LNCaP clone FGC (cell line): ENCODE data around the gene SSX3.
"Not testable (repeated sequence)": the region's sequence is repeated elsewhere in the genome, so short reads cannot be mapped to it uniquely, and the experiment has no call there.

Experiments
- DNase-seq: peaks from one replicate; pipeline ENCODE4 v3.0.0-alpha.2; 2011; ENCODE audit warnings: low read depth
- H3K4me3 ChIP-seq: 2 replicates; pipeline ENCODE4 v1.5.1; 2011; ENCODE audit warnings: mild to moderate bottlenecking, low read depth, low read length, control low read depth
- TF ChIP-seq, protein P1 (sequence below): IDR thresholded peaks from 2 replicates; pipeline ENCODE4 v1.5.1; 2012; ENCODE audit warnings: mild to moderate bottlenecking; ENCODE audit not compliant: control insufficient read depth, insufficient read depth; ENCODE audit errors: extremely low read depth

Gene SSX3, protein sequence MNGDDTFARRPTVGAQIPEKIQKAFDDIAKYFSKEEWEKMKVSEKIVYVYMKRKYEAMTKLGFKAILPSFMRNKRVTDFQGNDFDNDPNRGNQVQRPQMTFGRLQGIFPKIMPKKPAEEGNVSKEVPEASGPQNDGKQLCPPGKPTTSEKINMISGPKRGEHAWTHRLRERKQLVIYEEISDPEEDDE

GRCh38 chrX:48356315-48357094 lies at the start of gene SSX3:
TSS of gene SSX3 (minus strand) at chrX:48356703. CDS start at chrX:48355249, 1,454 bp downstream.
- not testable (repeated sequence) for DNase-seq, H3K4me3 ChIP-seq

DNA sequence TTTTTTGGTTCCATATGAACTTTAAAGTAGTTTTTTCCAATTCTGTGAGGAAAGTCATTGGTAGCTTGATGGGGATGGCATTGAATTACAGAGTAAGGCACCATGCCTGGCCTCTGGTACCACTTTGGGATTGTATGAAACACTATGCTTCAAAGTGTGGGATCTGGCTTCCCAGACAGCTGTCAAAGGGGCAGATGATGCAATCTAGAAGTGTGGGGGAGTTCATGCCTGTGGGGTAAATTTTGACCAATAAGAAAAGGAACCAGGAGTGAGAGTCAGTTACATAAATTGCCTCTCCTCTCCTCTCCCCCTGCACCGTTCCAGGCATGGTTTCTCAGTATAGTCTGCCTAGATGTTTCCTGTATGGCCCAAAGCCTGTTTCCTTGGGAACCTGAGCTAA lies 41.3 kb upstream of the SSX3 start:
- H3K4me3 ChIP-seq, DNase-seq: not testable (repeated sequence)

DNA sequence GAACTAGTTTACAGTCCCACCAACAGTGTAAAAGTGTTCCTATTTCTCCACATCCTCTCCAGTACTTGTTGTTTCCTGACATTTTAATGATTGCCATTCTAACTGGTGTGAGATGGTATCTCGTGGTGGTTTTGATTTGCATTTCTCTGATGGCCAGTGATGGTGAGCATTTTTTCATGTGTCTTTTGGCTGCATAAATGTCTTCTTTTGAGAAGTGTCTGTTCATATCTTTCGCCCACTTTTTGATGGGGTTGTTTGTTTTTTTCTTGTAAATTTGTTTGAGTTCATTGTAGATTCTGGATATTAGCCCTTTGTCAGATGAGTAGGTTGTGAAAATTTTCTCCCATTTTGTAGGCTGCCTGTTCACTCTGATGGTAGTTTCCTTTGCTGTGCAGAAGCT lies 40.4 kb upstream of the SSX3 start:
- not testable (repeated sequence) for H3K4me3 ChIP-seq, DNase-seq

DNA sequence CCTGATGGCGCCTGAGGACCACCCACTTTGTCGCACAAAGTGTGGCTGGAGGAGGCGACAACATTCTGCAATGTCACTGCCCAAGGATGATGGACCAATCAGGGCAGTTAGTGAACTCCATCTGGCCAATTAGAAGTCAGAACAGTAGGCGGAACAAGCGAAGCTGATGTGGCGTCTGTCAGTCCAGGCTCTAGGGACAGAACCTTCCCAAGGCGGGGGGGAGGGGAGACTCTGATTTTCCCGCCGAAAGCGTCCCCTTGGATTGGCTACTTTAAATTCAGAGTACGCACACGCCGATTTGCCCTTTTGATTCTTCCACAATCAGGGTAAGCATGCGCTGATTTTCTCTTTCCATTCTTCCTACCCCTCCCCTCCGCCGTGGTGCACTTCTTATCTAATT lies 26.7 kb upstream of the SSX3 start, which contains the start of gene SSX4:
Gene SSX4 (plus strand): TSS at position 301 of the 400 bp plus-strand sequence. CDS start 515 bp downstream, outside the sequence.
- DNase-seq, H3K4me3 ChIP-seq: not testable (repeated sequence)

DNA sequence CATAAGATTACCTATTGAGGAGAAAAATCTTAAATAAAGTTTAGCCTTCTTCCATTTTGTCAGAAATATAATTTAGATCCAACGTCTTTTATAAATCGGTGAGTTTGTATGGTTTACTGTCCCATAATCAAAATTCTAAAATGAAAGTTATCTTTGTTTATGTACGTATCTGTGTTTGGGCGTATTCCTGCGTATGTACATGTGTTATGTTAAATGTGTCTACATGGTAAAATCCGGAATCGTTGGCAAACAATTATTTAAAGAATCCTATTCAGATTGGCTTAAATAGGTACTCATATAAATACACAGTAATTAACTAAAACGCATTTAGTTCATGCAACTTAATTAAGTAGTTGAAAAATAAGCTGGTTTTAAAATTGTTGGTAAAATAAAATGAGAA lies 13.9 kb upstream of the SSX3 start:
- not testable (repeated sequence) for DNase-seq, H3K4me3 ChIP-seq

GRCh38 chrX:48367717-48368408 lies 11.4 kb upstream of the SSX3 start:
- not testable (repeated sequence) for H3K4me3 ChIP-seq

GRCh38 chrX:48359281-48359680 lies 2.8 kb upstream of the SSX3 start:
- DNase-seq, H3K4me3 ChIP-seq: not testable (repeated sequence)

More at GRCh38 chrX:48367717-48368408, 11.4 kb upstream of the SSX3 start:
- not testable (repeated sequence) for DNase-seq

- TF ChIP-seq, protein P1, sequence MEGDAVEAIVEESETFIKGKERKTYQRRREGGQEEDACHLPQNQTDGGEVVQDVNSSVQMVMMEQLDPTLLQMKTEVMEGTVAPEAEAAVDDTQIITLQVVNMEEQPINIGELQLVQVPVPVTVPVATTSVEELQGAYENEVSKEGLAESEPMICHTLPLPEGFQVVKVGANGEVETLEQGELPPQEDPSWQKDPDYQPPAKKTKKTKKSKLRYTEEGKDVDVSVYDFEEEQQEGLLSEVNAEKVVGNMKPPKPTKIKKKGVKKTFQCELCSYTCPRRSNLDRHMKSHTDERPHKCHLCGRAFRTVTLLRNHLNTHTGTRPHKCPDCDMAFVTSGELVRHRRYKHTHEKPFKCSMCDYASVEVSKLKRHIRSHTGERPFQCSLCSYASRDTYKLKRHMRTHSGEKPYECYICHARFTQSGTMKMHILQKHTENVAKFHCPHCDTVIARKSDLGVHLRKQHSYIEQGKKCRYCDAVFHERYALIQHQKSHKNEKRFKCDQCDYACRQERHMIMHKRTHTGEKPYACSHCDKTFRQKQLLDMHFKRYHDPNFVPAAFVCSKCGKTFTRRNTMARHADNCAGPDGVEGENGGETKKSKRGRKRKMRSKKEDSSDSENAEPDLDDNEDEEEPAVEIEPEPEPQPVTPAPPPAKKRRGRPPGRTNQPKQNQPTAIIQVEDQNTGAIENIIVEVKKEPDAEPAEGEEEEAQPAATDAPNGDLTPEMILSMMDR, result no peak
- DNase-seq, result no peak
- H3K4me3 ChIP-seq, result no peak overlapping the region
Observed at GRCh38 chrX:48357681-48358080, 1.2 kb upstream of the SSX3 start.

DNA sequence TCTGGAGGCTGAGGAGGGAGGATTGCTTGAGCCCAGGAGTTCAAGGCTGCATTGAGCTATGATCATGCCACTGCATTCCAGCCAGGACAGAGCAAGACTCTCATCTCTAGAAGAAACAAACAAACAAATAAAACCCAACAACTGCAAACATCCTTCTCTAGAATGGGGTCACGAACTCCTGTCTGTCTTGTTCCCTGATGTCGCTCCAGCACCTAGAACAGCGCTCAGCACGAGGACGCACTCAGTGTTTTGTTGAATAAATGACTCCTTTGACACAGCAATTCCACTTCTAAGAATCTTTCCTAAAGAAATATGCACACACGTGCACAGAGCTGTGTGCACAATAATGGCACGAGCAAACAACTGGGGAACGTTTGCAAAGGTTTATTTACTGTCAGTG lies 10.4 kb downstream of the SSX3 start:
- not testable (repeated sequence) for DNase-seq, H3K4me3 ChIP-seq

DNA sequence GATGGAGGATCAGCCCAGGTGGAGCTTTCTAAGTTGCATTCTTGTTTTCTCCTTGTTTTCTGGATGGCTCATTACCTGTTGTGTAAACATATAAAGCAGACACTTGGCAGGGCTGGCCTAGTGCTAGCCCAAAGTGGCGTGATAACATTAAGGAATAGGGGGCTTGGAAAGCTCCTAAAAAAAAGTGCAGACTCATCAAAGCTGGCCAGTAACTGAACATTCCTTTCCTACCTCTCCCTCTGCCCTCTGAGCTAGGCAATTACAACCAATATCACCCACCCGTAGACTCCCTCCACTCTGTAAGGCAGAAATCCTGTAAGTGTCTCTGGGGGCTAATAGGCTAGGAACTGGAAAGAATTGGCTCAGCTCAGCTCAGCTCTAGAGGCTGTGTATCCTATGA lies 42.5 kb downstream of the SSX3 start:
- not testable (repeated sequence) for H3K4me3 ChIP-seq, DNase-seq

DNA sequence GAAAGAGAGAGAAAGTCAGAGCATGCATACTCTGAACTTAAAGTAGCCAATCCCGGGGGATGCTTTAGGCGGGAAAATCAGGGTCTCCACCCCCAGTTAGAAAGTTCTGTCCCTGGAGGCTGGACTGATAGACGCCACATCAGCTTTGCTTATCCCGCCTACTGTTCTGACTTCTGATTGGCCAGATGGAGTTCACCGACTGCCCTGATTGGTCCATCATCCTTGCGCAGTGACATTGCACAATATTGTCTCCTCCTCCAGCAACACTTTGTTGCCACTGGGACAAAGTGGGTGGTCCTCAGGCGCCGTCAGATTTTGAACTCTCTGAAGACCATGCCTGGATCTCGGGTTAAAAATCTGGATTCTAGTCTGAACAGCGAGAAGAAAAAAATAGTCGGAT lies 50.3 kb downstream of the SSX3 start:
- DNase-seq, result no peak
- TF ChIP-seq, protein P1, result no peak
- no peak overlapping the region for H3K4me3 ChIP-seq
